Measurements from ENCODE around the gene INMT. TPM values are rescaled to one million over a fixed set of nuclear protein-coding genes. Genes with fewer than 3 reads are reported as not detected.
"Not testable (repeated sequence)": the region's sequence is repeated elsewhere in the genome, so short reads cannot be mapped to it uniquely, and the experiment has no call there.

Gene INMT
- total RNA-seq (2014; rRNA removed; shearing (Covaris generic)): 0.17 TPM in 1 of 2 replicates, not detected in the other

- no peak for DNase-seq (ENCODE audit: low spot score)
- in situ Hi-C loops (cut with HindIII; ENCODE audit: low sequenced_read_pairs): no loop called here
These were observed at the start of gene INMT for GRCh38 chr7:30751696-30752273. TSS of gene INMT (plus strand) at chr7:30752135. CDS start at chr7:30752151, 16 bp downstream.

- in situ Hi-C loops (cut with HindIII; ENCODE audit: low sequenced_read_pairs): no loop called here
- DNase-seq (ENCODE audit: low spot score): no peak
These were observed 49.7 kb upstream of the INMT start for GRCh38 chr7:30702200-30702599.

- in situ Hi-C loops (cut with HindIII; ENCODE audit: low sequenced_read_pairs): no loop called here
- DNase-seq (ENCODE audit: low spot score): no peak
These were observed 48.2 kb upstream of the INMT start for GRCh38 chr7:30703756-30704155.

GRCh38 chr7:30705008-30705407, 46.9 kb upstream of the INMT start:
- in situ Hi-C loops (cut with HindIII; ENCODE audit: low sequenced_read_pairs): no loop called here
- no peak for DNase-seq (ENCODE audit: low spot score)

GRCh38 chr7:30705596-30705995, 46.3 kb upstream of the INMT start:
- no peak for DNase-seq (ENCODE audit: low spot score)
- in situ Hi-C loops (cut with HindIII; ENCODE audit: low sequenced_read_pairs): no loop called here

- in situ Hi-C loops (cut with HindIII; ENCODE audit: low sequenced_read_pairs): no loop called here
- DNase-seq (ENCODE audit: low spot score): no peak
These were observed 45.6 kb upstream of the INMT start for GRCh38 chr7:30706316-30706715.

GRCh38 chr7:30706908-30707307, 45.0 kb upstream of the INMT start:
- in situ Hi-C loops (cut with HindIII; ENCODE audit: low sequenced_read_pairs): no loop called here
- DNase-seq (ENCODE audit: low spot score): no peak

- DNase-seq (ENCODE audit: low spot score): no peak
- in situ Hi-C loops (cut with HindIII; ENCODE audit: low sequenced_read_pairs): no loop called here
These were observed 44.3 kb upstream of the INMT start for GRCh38 chr7:30707391-30708357.

GRCh38 chr7:30708412-30708811, 43.5 kb upstream of the INMT start:
- in situ Hi-C loops (cut with HindIII; ENCODE audit: low sequenced_read_pairs): no loop called here
- no peak for DNase-seq (ENCODE audit: low spot score)

GRCh38 chr7:30708983-30709382, 43.0 kb upstream of the INMT start:
- no peak for DNase-seq (ENCODE audit: low spot score)
- in situ Hi-C loops (cut with HindIII; ENCODE audit: low sequenced_read_pairs): no loop called here

- in situ Hi-C loops (cut with HindIII; ENCODE audit: low sequenced_read_pairs): no loop called here
- DNase-seq (ENCODE audit: low spot score): no peak
These were observed 42.4 kb upstream of the INMT start for GRCh38 chr7:30709549-30709948.

- in situ Hi-C loops (cut with HindIII; ENCODE audit: low sequenced_read_pairs): no loop called here
- no peak for DNase-seq (ENCODE audit: low spot score)
These were observed 41.3 kb upstream of the INMT start for GRCh38 chr7:30710669-30711068.

GRCh38 chr7:30713392-30713791, 38.5 kb upstream of the INMT start:
- in situ Hi-C loops (cut with HindIII; ENCODE audit: low sequenced_read_pairs): no loop called here
- DNase-seq (ENCODE audit: low spot score): no peak

- in situ Hi-C loops (cut with HindIII; ENCODE audit: low sequenced_read_pairs): no loop called here
- DNase-seq (ENCODE audit: low spot score): no peak
These were observed 37.8 kb upstream of the INMT start for GRCh38 chr7:30714129-30714528.

GRCh38 chr7:30717181-30717580, 34.8 kb upstream of the INMT start:
- in situ Hi-C loops (cut with HindIII; ENCODE audit: low sequenced_read_pairs): no loop called here
- no peak for DNase-seq (ENCODE audit: low spot score)

GRCh38 chr7:30719434-30719833, 32.5 kb upstream of the INMT start:
- DNase-seq (ENCODE audit: low spot score); in situ Hi-C loops (cut with HindIII; ENCODE audit: low sequenced_read_pairs): not testable (repeated sequence)

- DNase-seq (ENCODE audit: low spot score): no peak
- in situ Hi-C loops (cut with HindIII; ENCODE audit: low sequenced_read_pairs): no loop called here
These were observed 30.7 kb upstream of the INMT start for GRCh38 chr7:30721211-30721610.

GRCh38 chr7:30722187-30722586, 29.7 kb upstream of the INMT start:
- DNase-seq (ENCODE audit: low spot score): no peak
- in situ Hi-C loops (cut with HindIII; ENCODE audit: low sequenced_read_pairs): no loop called here

- no peak for DNase-seq (ENCODE audit: low spot score)
- in situ Hi-C loops (cut with HindIII; ENCODE audit: low sequenced_read_pairs): no loop called here
These were observed 29.3 kb upstream of the INMT start for GRCh38 chr7:30722671-30723070.

GRCh38 chr7:30723776-30724175, 28.2 kb upstream of the INMT start:
- in situ Hi-C loops (cut with HindIII; ENCODE audit: low sequenced_read_pairs): no loop called here
- DNase-seq (ENCODE audit: low spot score): no peak
